Astrocyte (in vitro differentiated cells and primary cell): ENCODE data around the gene CTSV.
"Not testable (repeated sequence)": the region's sequence is repeated elsewhere in the genome, so short reads cannot be mapped to it uniquely, and the experiment has no call there.

Experiments
- CTCF ChIP-seq: IDR thresholded peaks from 2 replicates; pipeline ENCODE4 v1.5.1; 2011; ENCODE audit warnings: low read depth, mild to moderate bottlenecking, inconsistent platforms, low read length, moderate library complexity; ENCODE audit not compliant: insufficient read depth
- EZH2 ChIP-seq: IDR thresholded peaks from 2 replicates; pipeline ENCODE4 v1.6.1; 2012; ENCODE audit warnings: mild to moderate bottlenecking, low read length, inconsistent platforms; ENCODE audit not compliant: insufficient read depth

GRCh38 chr9:97001338-97001737 lies 37.6 kb downstream of the CTSV start:
- TF ChIP-seq EZH2, CTCF: not testable (repeated sequence)
